Epidermal melanocyte (primary cell): Measurements from ENCODE around the gene MRPS12.

Experiments
- DNase-seq: peaks from one replicate; pipeline ENCODE4 v3.0.0; 2011; ENCODE audit warnings: low spot score; ENCODE audit not compliant: insufficient read length

The MRPS12 gene

DNA sequence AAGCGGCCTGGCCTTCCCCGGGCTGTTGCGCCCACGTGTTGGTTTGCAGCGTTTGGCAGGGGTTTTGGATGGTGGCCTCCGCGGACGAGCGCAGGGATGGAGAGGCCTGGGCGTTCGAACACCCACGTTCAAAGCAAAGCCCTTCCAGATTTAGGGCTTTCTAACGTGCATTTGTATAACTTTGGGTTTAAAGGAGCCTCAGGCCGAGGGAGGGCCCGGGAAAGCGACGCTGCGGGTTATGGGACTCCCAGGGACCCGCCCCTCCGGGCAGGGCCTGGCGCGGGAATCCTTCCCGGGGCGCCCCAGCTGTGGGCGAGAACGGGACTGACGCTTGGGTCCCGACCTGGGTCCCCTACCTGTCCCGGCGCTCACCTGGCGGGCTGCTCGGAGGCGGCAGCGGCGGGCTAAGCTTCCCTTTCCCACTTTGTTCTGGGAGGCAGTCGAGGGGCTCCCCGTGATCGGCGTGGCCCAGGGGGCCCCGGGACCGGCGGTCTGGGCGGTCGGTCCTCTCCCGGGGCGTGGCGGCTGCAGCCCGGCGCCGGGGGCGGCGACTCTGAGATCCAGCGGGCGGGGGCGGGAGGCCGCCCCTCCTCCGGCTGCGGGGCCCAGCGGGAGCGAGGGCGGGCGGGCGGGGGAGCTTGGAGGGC lies 44.6 kb downstream of the MRPS12 start, which contains the start of gene FBXO17:
FBXO17 (minus strand) TSS at position 529 of the 647 bp plus-strand sequence. CDS start 25,423 bp downstream, outside the sequence.
- no peak for DNase-seq

DNA sequence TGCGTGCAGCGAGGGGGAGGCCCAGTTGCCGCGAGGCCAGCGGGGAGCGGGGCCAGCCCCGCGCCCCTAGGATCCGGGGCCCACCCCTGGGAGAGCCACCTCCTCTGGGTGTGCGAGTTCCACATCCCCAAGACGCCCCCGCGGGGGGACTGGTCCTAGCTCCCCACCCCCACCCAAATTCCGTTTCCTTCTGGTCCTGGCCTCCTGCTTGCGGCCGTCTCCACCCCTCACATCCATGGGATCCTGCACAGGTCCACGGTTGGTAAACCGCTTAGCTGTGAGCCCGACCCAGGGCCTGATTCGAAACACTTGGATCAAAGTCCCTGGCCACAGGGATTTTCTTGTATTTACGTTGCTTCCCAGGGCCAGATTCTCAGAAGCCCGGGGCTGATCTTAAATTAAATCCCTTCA lies 45.1 kb downstream of the MRPS12 start:
- no peak for DNase-seq

DNA sequence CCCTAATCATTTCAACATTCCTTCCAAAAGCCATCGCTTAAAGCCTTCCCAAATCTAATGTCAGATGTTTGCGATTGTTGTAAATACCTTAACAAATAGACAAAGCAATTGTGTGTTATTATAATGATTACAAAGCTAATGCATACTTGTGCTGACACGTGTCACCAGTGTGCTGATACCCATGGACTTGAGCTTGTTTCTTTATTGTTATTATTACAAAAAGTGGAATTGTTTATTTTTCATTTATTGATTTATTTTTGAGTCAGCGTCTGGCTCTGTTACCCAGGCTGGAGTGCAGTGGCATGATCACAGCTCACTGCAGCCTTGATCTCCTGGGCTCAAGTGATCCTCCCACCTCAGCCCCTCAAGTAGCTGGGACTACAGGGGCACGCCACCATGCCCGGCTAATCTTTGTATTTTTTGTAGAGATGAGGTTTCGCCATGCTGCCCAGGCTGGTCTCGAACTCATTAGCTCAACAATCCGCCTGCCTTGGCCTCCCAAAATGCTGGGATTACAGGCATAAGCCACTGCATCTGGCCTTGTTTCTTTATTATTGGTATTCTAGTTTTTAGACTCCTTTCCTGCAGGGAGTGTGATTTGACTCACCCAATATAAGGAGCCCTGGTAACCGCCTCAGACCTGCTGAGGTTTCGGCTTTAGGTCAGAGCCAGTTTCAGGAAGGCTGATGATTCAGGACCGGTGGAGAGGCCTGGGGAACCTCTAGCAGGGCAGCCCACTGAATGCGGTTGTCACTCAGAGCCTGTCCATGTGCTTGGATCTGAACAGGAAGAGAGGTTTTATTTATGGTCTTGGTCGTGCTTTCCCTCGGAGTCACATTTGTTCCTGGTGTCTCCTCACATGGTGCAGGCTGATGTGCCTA lies 46.9 kb downstream of the MRPS12 start:
- DNase-seq = no peak

DNA sequence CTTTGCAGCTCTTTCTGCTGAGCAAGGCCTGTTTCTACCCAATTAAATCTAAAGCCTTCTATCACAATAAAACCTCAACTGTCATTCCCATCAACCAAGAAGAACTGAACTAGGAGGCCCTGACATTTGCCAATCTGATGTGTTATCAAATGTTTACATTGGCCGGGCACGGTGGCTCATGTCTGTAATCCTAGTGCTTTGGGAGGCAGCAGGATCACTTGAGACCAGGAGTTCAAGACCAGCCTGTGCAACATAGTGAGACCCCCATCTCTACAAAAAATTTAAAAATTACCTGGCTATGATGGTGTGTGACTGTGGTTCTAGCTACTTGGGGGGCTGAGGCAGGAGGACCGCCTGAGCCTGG lies 47.6 kb downstream of the MRPS12 start:
- DNase-seq = no peak

DNA sequence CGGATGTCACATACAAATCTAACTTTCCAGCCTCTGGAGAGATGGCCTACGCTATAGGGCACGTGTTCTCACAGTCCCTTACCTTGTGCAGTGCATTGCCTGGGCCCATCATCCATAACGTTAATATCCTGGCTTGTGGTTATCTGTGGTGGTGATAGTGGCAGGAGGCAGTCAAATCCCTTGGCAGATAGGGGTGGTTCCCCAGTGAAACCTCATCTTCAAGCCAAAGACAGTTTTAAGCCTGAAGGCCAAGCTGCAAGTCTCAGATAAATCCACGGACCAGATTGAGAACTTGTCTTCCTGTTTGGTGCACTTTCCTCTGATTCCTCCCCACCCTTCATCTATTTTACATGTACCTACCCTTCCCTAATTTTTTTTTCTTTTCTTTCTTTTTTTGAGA lies 49.1 kb downstream of the MRPS12 start:
- no peak for DNase-seq

DNA sequence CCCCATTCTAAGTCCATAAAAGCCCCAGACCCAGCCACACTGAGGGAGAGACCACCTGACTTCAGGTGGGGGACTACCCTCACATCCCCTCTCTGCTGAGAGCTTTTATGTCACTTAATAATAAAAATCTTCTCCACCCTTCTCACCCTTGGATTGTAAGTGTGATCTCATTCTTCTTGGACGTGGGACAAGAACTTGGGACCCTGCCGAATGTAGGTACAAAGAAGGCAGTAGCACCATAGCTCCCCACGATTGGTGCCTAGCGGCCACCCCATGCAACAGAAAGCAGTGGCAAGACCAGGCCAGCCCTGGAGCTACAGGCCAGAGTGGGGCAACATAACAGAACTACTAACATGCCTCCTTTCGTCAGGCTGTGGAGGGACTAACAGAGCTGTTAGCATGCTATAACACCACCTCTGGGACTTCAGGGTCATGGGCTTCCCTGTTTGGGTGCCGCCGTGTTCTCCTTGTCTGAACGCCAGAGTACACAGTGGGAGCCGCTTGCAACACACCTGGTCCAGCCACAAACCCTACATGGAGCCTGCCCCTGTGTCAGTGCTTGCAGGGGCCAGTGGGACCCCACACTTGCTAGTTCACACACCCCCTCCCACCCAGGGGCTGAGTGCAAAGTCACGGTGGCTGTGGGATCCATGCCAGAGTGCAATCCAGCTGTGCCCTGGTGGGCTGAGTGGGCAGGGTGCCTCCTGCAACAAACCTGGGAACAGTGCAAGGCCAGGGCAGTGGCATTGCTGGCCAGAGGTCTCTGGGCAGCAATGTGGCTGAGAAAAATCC lies 50.0 kb downstream of the MRPS12 start:
- DNase-seq = no peak
